Activated CD4-positive, alpha-beta T cell treated with anti-CD3 and anti-CD28 coated beads, Interleukin-2, amount 10 ng/mL, durations not matched to agents 7 days and 5 days (primary cell): ENCODE results near the gene MRPL43. TPM values are rescaled to one million over a fixed set of nuclear protein-coding genes. Genes with fewer than 3 reads are reported as not detected.

Experiments used
- CTCF ChIA-PET: fragments of 350-600 bp; sonication (Branson Sonifier 250); formaldehyde crosslinking; loops from one replicate; lab custom pipeline; 2021; ENCODE audit warnings: antibody characterized with exemption; lab: Charles Lee
- POLR2A ChIA-PET: fragments of 350-600 bp; sonication (Branson Sonifier 250); formaldehyde crosslinking; loops from one replicate; lab custom pipeline; 2021; ENCODE audit warnings: antibody characterized with exemption; lab: Charles Lee
- DNase-seq: peaks from one replicate; pipeline ENCODE4 v3.0.0-alpha.2; 2020
- H3K27ac Mint-ChIP-seq: one replicate; pipeline ENCODE4 v1.8.0; 2021; ENCODE audit warnings: mild to moderate bottlenecking, moderate library complexity, mixed read lengths
- H3K27me3 Mint-ChIP-seq: one replicate; pipeline ENCODE4 v1.8.0; 2021; ENCODE audit warnings: mixed read lengths
- H3K36me3 Mint-ChIP-seq: one replicate; pipeline ENCODE4 v1.8.0; 2021; ENCODE audit warnings: low read depth, mixed read lengths
- H3K4me1 Mint-ChIP-seq: one replicate; pipeline ENCODE4 v1.8.0; 2021; ENCODE audit warnings: mixed read lengths
- H3K4me3 Mint-ChIP-seq: one replicate; pipeline ENCODE4 v1.8.0; 2021; ENCODE audit warnings: mild to moderate bottlenecking, moderate library complexity, mixed read lengths
- H3K9me3 Mint-ChIP-seq: one replicate; pipeline ENCODE4 v1.8.0; 2021; ENCODE audit warnings: mixed read lengths
- total RNA-seq, 2 experiments: library from RNA; stranded (reverse); gene quantifications; one replicate each; pipeline ENCODE4 v1.2.3, GENCODE V29; 2021

The MRPL43 gene
- total RNA-seq, 2 experiments from 2014 or later = 55.9 to 57.0 TPM

DNA sequence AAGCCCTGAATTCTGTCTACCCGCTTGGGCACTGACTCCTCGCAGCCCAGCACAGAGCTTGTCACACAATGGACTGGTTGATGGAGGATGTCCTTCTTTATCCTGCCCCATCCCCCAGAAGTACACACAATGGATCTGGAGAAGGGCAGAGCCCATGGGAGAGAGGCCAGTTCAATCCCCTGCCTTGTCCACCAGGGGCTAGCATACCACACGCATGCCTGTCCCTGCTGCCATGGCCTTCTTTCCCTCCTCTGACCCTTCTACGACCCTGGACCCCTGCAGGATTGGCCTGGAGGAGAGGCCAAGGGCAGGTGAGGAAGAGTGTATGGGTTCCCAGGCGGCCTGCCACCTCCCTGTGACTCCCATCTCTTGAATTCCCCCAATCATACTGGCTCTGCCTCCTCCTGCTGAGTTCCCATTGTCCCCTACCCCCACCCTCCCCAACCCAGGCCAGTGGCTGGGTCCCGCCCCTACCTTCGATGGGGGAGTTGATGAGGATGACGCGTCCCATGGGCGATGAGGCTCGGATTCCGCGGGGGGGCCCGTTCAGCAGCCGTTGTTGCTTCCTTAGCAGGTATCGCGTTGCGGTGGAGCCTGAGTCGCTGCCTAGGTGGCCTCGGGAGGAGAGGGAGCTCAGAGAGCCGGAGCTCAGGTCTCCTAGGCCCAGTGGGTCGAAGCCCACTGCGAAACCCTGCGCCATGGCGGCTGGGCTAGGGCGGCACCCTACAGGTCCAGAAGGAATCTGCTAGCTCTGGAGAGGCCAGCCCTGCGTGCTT is 42.4 kb upstream of the MRPL43 start:
- CTCF ChIA-PET = interaction anchor here (0.6 to 8.0 kb wide), 12 partner anchors 10 to 494 kb away, joined by 3 to 104 read pairs (median 5); partner anchors contain the start of gene LZTS2
- POLR2A ChIA-PET = no interaction called here
- Mint-ChIP-seq H3K27me3 (peaks cover 12% of the 10 kb centered on the region), H3K4me1 (peaks cover 17% of the 10 kb centered on the region), H3K36me3 (peaks cover under 1% of the 10 kb centered on the region), H3K9me3 (no peaks in the 10 kb centered on the region), H3K27ac (no peak overlapping the region), H3K4me3 (no peak overlapping the region)
- DNase-seq = no peak

DNA sequence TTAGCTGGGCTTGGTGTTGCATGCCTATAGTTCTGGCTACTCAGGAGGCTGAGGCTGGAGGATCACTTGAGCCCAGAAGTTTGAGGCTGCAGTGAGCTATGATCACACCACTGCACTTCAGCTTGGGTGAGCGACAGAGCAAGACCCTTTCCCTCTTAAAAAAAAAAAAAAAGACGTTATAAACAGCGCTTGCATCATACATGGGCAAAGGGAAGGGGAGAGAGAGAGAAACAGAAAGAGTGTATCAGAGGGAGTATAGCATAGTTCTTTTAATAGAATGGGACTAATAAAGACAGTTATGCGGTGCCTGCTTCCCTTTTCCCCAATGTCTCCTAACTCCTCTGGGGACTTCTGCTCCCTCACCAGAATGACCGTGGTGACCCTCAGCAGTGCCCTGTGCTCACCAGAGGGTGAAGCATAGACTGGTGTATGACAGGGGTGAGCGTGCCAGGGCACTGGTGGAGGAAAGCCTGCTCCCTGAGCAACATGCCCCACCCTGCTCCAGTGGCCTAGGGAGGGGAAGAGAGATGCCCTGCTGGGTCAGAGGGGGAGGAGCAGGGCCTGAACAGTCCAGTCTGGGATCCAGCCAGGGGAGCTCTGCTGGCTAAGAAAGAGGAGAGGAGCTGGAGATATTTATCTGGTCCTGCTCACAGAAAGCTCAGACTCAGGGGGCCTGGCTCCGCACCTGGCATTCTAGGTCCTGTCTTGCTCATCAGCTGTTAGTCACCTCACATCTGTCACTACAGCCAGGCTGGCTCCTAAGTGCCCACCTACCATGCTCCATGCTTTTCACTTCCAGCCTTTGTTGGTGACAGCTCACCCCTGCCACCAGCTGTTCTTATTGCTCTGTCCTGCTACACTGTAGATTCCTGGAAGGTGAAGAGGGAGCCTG is 41.4 kb upstream of the MRPL43 start:
- H3K4me3 Mint-ChIP-seq = no peak overlapping the region
- H3K36me3 Mint-ChIP-seq = no peaks in the 10 kb centered on the region
- no peaks in the 10 kb centered on the region for H3K9me3 Mint-ChIP-seq
- peaks cover 15% of the 10 kb centered on the region for H3K4me1 Mint-ChIP-seq
- H3K27me3 Mint-ChIP-seq = peaks cover 12% of the 10 kb centered on the region
- no peak for DNase-seq
- POLR2A ChIA-PET = no interaction called here
- H3K27ac Mint-ChIP-seq = no peak overlapping the region
- CTCF ChIA-PET = interaction anchor here (0.6 to 8.0 kb wide), 8 partner anchors 11 to 493 kb away, joined by 3 to 104 read pairs (median 5); partner anchors contain the start of gene LZTS2

DNA sequence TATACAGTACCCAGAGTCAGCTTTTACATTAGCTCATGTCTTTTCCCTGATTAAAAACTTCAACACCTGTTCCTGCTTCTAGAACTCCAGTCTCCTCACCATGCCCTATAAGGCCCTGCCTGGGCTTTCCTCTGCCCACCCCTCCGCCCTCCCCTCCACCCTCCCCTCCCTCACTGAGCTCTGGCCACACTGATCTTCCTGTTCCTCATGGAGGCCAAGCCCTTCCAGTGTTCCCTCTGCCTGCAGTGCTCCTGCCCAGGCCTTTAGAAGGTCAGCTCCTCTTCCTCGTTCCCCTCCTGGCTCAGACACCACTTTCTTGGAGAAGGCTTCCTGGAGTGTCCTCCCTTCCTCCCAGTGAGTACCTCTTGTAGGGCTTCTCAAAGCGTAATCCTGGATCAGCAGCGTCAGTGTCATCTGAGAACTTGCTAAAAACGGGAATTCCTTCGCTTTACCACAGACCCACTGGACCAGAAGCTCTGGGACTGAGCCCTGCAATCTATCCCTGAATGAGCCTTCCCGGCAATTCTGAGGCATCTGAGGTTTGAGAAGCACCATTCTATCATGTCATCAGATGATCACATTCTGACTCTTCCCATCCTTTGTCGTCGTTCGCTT is 39.9 kb upstream of the MRPL43 start:
- H3K36me3 Mint-ChIP-seq = no peaks in the 10 kb centered on the region
- no peaks in the 10 kb centered on the region for H3K9me3 Mint-ChIP-seq
- POLR2A ChIA-PET = no interaction called here

DNA sequence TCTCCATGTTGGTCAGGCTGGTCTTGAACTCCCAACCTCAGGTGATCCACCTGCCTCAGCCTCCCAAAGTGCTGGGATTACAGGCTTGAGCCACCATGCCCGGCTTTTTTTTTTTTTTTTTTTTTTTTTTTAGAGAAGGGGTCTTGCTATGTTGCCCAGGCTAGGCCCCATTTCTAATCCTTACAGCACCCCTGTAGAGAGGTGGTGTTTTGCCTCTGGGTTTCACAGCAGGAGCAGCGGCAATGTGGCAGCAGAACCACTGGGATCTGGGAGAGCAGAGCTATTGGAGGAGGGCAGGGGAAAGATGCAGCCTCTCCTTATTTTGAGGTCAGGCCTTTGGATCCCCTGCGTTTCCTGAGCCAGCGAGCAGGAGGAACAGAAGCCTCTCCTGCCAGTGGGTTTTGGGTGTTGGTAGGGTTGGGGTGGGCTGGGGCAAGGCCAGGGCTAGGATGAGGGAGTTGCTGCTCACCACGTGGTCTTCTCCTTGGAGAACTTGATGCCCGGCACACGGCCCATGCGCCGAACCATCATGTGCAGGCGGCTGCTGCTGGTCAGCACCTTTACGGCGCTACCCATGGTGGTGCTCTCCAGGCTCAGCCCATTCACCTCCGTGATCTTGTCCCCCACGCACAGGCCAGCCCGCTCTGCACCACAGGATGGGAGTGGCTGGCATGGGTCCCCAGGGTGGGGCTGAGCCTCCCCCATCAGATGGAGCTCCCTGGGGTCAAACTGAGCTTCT is 35.8 kb upstream of the MRPL43 start:
- peaks cover 14% of the 10 kb centered on the region for H3K27me3 Mint-ChIP-seq
- H3K4me1 Mint-ChIP-seq = peaks cover 5% of the 10 kb centered on the region
- ChIA-PET CTCF (interaction anchor here (0.5 to 1.6 kb wide), 6 partner anchors 9 to 888 kb away, joined by 3 to 6 read pairs (median 4); no protein-coding TSS in a partner anchor), POLR2A (interaction anchor here (0.6 kb wide), 1 partner anchor 53 kb away, joined by 3 read pairs; no protein-coding TSS in a partner anchor)
- H3K4me3 Mint-ChIP-seq = no peak overlapping the region
- no peaks in the 10 kb centered on the region for H3K9me3 Mint-ChIP-seq
- no peaks in the 10 kb centered on the region for H3K36me3 Mint-ChIP-seq
- DNase-seq = no peak
- H3K27ac Mint-ChIP-seq = no peak overlapping the region

More for the DNA sequence above, 39.9 kb upstream of the MRPL43 start:
- CTCF ChIA-PET = interaction anchor here (0.7 to 8.0 kb wide), 4 partner anchors 10 to 31 kb away, joined by 3 to 104 read pairs (median 20); no protein-coding TSS in a partner anchor
- no peak for DNase-seq
- H3K4me3 Mint-ChIP-seq = no peak overlapping the region
- H3K27me3 Mint-ChIP-seq = peaks cover 12% of the 10 kb centered on the region
- no peak overlapping the region for H3K27ac Mint-ChIP-seq
- H3K4me1 Mint-ChIP-seq = peaks cover 2% of the 10 kb centered on the region

DNA sequence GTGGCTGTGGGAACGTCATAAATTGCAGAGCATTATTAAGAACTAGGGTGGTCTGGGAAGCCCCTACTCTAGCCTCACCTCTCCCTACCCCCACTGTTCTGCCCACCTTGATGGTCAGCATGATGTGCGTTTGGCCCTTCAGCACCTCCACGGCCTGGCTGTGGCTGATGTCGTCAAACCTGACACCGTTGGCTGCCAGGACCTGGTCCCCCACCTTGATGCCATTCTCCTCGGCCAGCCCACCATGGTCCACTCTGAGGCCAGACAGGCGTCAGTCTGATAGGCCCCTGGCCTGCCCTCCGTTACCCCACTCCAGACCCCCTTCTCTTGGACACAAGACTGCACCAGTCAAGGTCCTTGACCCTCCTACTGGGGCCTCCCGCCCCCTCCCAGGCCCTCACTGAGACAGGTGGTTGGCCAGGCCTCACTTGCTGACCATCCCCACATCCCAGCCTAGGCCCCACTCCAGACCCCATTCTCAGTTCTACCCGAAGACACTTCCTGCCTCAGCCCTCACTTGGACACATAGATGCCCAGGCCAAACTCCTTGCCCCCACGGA is 34.5 kb upstream of the MRPL43 start:
- no peak overlapping the region for H3K27ac Mint-ChIP-seq
- no peak overlapping the region for H3K4me3 Mint-ChIP-seq
- no peaks in the 10 kb centered on the region for H3K36me3 Mint-ChIP-seq
- no peaks in the 10 kb centered on the region for H3K9me3 Mint-ChIP-seq
- peaks cover 26% of the 10 kb centered on the region for H3K27me3 Mint-ChIP-seq
- ChIA-PET CTCF (interaction anchor here (0.6 to 1.6 kb wide), 3 partner anchors 10 to 459 kb away, joined by 3 to 5 read pairs (median 3); no protein-coding TSS in a partner anchor), POLR2A (no interaction called here)
- no peak for DNase-seq
- peaks cover 5% of the 10 kb centered on the region for H3K4me1 Mint-ChIP-seq

DNA sequence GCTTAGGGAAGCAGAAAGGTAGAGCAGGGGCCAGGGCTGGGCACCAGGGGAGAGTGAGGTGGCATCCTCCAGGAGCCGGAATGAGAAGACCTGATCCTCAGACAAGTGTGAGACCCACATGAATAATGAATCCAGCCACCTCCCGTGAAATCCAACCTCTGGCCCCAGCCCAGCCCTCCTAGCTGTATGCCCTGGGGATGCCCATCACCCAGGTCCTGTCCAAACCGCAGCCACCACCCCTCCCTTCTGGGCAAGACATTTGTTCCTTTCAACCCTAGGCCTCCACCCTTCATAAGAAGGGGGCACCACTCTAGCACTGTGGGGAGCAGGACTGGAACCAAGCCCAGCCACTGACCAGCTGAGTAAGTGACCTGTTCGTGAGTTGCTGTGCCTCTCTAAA is 33.9 kb upstream of the MRPL43 start:
- Mint-ChIP-seq H3K9me3 (no peaks in the 10 kb centered on the region), H3K27me3 (peaks cover 30% of the 10 kb centered on the region), H3K4me3 (no peak overlapping the region), H3K27ac (no peak overlapping the region), H3K36me3 (no peaks in the 10 kb centered on the region), H3K4me1 (peaks cover 5% of the 10 kb centered on the region)
- ChIA-PET CTCF (interaction anchor here (0.6 kb wide), 1 partner anchor 459 kb away, joined by 3 read pairs; no protein-coding TSS in a partner anchor), POLR2A (no interaction called here)
- DNase-seq = no peak

DNA sequence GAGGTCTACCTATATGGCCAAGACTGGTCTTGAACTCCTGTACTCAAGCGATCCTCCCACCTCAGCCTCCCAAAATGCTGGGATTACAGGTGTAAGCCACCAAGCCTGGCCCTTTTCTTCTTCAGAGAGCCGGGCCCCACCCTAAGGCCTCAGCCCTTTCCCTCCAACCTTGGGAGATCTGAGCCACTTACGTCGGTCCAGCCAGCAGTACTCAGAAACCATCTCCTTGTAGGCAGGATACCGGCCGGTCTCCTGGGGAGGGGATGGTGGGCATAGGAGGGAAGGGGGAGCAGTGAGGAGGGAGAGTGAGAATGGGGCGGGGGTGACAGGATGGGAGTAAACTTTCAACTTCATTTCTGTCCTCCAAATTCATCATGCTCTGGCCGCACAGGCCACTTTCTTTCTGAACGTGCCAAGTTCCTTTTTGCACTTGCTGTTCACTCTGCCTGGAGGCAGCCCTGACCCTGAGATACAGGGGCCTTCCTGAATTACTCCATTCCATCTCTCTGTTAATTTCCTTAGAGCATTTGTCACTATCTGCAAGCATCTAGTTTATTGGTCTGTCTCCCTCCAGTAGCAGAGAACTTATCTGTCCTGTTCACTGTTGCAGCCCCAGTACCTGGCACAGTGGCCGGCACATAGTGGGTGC is 33.3 kb upstream of the MRPL43 start:
- H3K4me3 Mint-ChIP-seq = no peak overlapping the region
- H3K36me3 Mint-ChIP-seq = no peaks in the 10 kb centered on the region
- no peak for DNase-seq
- no peaks in the 10 kb centered on the region for H3K9me3 Mint-ChIP-seq
- peaks cover 33% of the 10 kb centered on the region for H3K27me3 Mint-ChIP-seq
- ChIA-PET CTCF (interaction anchor here (5.4 to 6.9 kb wide), 2 partner anchors 9 to 22 kb away, joined by 30 to 104 read pairs; partner anchors contain the start of genes PDZD7 and SFXN3), POLR2A (no interaction called here)
- H3K27ac Mint-ChIP-seq = no peak overlapping the region
- peaks cover 5% of the 10 kb centered on the region for H3K4me1 Mint-ChIP-seq

DNA sequence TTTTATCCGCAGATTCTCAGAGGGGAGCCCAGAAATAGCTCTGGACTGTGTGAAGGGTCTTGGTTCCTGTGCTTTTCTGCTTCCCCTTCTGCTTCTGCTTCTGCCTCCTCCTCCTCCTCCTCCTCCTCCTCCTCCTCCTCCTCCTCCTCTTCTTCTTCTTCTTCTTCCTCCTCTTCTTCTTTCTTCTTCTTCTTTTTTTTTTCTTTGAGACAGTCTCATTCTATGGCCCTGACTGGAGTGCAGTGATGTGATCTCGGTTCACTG is 32.1 kb upstream of the MRPL43 start:
- peaks cover 7% of the 10 kb centered on the region for H3K4me1 Mint-ChIP-seq
- H3K27me3 Mint-ChIP-seq = peaks cover 38% of the 10 kb centered on the region
- no peak for DNase-seq
- no peak overlapping the region for H3K4me3 Mint-ChIP-seq
- H3K27ac Mint-ChIP-seq = no peak overlapping the region
- POLR2A ChIA-PET = no interaction called here
- CTCF ChIA-PET = interaction anchor here (0.7 to 6.9 kb wide), 15 partner anchors 8 to 587 kb away, joined by 3 to 111 read pairs (median 4); partner anchors contain the start of genes KAZALD1, LZTS2, PDZD7 and SFXN3
- no peaks in the 10 kb centered on the region for H3K36me3 Mint-ChIP-seq
- H3K9me3 Mint-ChIP-seq = no peaks in the 10 kb centered on the region

DNA sequence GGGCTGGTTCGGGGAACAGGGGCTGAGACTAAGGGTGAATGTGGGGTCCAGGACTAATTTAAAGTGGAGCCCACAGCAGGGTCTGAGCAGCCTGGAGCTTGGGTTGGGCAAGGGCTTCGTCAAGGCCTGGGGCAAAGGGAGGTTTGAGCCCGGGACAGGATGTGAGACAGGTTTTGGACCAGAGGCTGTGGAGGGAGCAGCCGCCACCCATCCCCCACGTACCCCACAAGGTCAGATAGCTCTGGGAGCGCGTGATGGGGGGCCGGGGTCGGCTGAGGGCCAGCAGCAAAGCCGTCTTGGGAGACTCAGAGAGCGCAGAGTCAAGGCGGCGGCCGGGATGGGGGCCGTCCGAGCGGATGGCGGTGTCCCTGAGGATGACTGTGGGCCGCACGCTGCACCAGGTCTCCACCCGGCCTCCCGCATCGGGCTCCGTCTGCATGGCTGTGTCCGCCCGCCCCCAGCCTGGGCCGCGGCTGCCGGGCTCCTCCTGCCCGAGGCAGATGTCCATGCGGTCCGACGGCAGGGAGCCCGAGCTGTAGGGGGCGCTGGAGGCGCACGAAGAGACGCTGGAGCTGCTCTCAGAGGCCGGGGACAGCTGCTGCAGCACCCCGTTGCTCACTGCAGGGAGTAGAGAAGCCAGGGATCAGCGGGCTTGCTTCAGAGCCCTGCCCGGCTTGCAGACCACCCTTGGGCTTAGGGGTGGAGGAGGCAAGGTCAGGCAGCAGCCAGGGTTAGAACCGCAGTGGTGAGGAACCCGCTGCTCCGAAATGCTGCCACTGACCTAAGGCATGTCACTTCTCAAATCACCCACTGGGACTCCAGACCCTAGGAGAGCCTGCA is 31.5 kb upstream of the MRPL43 start:
- Mint-ChIP-seq H3K9me3 (no peaks in the 10 kb centered on the region), H3K4me1 (peaks cover 11% of the 10 kb centered on the region), H3K4me3 (no peak overlapping the region), H3K36me3 (no peaks in the 10 kb centered on the region), H3K27me3 (peaks cover 38% of the 10 kb centered on the region), H3K27ac (no peak overlapping the region)
- DNase-seq = peak; percentile 76
- ChIA-PET POLR2A (no interaction called here), CTCF (interaction anchor here (0.6 to 6.9 kb wide), 17 partner anchors 8 to 586 kb away, joined by 3 to 111 read pairs (median 4); partner anchors contain the start of genes KAZALD1, LZTS2, PDZD7 and SFXN3)

DNA sequence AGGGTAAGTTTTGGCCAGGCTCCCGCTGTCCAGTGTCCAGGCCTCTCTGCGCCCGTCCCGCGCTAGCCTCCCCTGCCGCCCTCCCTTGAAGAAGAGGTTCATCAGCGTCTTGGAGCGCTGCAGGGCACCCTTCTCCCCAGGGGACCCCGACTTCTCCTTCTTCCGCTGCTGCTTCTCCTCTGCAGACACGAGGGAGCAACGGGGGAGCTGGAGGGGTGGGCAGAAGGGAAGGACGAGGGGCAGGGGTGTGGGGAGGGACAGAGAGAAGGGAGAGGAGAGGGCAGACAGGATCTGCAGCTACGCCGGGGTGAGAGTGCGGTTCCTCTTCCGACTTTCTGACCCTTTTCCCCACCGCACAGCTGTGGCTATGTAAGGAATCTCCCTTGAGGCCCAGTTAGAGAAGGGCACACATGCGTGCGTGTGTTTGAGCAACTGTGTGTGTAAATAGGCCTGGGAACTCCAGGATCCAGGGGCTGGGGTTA is 30.9 kb upstream of the MRPL43 start:
- Mint-ChIP-seq H3K27me3 (peaks cover 38% of the 10 kb centered on the region), H3K9me3 (no peaks in the 10 kb centered on the region), H3K27ac (no peak overlapping the region), H3K36me3 (no peaks in the 10 kb centered on the region), H3K4me1 (peaks cover 16% of the 10 kb centered on the region), H3K4me3 (no peak overlapping the region)
- POLR2A ChIA-PET = no interaction called here
- CTCF ChIA-PET = interaction anchor here (1.2 to 6.9 kb wide), 10 partner anchors 10 to 53 kb away, joined by 3 to 111 read pairs (median 7); partner anchors contain the start of genes LZTS2, PDZD7 and SFXN3
- DNase-seq = no peak
